Stimulated activated CD4-positive, alpha-beta T cell treated with anti-CD3 and anti-CD28 coated beads, Interleukin-1b, Interleukin-23, amount 100 ng/mL, for 1 hour (primary cell): ENCODE results near the gene CELF2.

ENCODE experiments used
- DNase-seq, 2 donors: peaks; one replicate each; pipeline ENCODE4 v3.0.0-alpha.2; 2020; ENCODE audit warnings: low read depth in 2 of 2

CELF2 gene

GRCh38 chr10:11223081-11223480, 205.4 kb downstream of the CELF2 start:
- DNase-seq, result no peak

DNA sequence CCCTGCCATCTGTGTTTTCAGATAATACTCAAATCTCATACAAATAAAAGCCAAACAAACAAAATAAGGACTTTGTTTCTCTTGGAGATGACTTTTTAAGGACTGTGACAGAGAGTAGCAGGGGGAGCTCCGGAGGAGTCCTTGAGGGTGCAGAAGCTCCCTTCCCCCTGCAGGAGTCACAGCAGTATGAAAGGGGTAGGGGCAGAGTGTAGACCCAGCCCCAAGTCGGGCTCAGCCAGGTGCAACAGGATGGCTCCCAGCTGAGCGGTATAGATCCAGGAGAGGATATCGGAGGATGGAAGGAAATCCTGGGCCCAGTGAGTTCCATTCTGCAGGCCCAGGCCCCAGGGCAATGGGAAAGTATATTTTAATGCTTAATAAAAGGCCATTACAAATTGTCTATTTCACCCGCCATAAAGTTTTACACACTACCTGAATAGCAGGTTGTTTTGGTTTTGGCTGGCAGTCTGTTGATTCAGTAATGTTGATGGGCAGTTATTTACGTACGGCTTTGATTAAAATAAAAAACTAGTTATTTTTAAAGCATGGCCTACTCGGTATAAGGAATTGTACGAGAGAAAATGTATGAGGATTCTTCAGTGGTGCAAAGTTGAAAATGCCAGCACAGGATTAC, 206.0 kb downstream of the CELF2 start:
- no peak for DNase-seq

DNA sequence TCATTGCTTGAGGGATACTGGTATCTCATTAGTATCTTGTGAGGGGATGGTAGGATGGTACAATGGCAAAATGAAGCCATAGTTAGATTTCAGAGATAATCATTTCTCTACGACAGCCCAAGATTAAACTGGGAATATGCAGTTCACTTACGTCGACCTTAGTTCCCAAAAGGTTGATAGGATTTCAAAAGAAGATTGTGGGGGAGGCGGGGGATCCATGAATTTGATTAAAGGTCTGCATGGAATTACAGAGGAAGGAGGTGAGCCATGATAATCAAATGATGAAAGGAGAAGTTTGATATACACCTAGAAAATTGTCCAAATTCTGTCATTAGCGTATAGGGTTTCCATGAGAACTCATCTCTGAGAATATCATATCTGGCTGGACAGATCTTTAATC, 206.6 kb downstream of the CELF2 start:
- DNase-seq, result no peak

GRCh38 chr10:11224792-11225416, 207.2 kb downstream of the CELF2 start:
- no peak for DNase-seq

DNA sequence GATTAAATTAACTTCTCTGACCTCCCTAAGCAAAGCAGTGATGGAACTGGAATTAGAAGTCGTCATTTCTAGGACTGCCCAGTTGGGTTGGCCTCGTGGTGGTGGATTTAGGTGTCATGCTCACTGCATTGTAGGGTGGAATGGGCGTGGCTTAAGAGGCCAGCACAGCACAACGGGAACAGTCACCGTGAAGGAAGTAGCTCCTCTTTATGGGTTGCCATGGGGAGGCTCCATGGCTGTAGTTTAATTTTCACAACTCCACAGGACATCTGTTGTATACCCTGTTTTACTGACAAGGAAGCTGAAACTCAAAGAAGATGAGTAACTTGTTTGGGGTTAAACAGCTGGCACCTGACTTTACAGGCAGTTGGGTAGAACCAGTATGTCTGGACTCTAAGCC, 208.3 kb downstream of the CELF2 start:
- DNase-seq, result peak in 1 of 2 donors; percentile 18

- no peak for DNase-seq
Measured at GRCh38 chr10:11227103-11227502, 209.4 kb downstream of the CELF2 start.

GRCh38 chr10:11229893-11230292, 212.2 kb downstream of the CELF2 start:
- no peak for DNase-seq

GRCh38 chr10:11230498-11231167, 213.0 kb downstream of the CELF2 start:
- no peak for DNase-seq

- DNase-seq, result no peak
Measured at GRCh38 chr10:11231285-11231684, 213.6 kb downstream of the CELF2 start.

DNA sequence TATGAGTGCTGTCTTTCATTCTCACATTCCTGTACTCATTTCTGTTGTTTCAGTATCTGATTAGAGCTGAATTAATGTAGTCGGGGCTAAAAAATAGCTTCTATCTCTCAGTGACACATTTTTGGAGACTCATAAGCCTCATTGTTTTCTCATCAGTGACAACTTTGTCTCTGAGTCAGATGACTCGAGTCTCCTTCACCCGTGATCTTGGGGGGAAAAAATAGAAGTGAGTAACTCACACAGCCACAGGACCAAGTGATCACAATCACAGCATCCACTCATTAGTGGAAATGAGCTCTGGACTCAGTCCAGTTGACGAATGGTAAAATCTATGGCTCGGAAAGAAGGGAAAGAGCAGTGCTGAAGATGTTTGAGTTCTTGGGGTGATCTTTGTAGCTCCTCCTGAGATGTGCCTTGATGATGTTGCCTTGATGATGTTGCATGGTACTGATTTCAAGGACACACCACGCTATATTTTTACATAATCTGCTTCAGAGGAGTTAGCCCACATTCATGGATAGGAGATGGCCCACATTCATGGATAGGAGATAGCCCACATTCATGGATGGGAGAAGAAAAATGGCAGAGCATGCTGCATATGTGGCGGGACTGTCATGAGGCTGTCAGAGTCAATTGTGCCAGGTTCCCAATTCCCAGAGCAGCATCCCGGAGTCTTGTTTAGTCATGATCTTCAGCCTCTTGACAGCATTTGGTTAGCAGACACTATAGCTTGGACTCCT, 214.7 kb downstream of the CELF2 start:
- no peak for DNase-seq

DNA sequence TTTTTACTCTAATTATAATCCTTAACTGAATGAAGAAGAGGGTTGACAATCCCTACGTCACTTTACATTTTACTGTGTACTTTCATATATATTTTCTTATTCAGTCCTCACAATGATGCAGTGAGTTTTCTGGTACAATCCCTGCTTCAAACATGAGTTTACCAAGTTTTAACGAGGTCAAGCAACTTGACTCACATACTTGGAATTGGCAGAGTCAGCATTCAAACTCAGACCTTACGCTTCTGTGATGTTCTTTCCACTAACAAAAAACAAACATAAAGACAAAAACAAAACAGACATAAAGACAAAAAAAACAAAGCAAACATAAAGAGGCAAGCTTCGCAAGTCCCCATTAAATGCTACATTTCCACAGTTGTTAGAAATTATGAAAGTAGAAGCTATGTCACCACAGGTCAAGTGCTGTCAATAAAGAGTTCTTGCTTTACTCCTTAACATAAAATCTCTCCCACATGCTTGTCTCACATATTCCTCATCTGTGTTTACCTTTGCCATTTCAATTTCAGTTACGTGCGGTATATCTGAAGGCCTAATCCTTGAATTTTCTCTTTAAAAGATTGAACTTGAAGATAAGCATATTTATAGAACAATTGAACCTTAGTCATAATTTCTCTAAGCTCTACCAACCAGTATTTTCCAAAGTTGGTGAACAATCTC, 217.3 kb downstream of the CELF2 start:
- no peak for DNase-seq

DNA sequence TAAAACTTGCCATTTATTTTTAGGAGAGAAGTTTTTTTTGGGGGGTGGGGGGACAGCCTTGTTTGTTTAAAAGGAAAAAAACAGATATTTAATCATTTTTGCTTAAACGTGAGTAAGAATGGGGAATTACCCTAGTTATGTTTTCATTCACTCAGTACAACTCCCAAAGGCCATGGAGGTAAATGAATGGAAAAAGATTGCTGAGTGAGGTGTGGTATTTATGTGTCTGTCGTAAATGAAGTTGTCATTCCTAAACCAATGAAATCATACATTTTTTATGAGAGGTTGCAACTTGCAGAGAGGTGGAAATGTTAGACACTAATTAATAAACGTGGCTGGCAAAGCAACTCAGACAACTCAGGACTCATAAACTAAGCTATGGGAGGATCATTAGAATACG, 218.1 kb downstream of the CELF2 start:
- no peak for DNase-seq

- DNase-seq, result no peak
Measured at GRCh38 chr10:11236234-11236633, 218.6 kb downstream of the CELF2 start.

DNA sequence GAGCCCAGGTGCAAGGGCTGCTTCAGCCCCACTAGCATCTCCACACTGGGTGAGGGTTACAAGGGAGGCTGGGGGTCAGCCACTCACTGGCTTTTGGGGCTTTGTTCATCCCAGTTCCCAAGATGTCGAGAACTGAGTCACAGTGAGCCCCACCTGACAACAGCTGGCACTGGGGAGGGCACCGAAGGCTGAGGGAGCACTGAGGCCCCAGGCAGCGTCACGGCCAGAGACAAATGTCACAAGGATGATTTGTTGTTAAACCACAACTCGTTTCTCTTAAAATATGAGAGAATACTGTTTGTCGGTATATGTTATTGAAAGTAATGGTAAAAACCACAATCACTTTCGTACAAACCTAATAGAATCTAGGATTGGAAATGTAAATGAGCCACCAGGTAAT, 219.9 kb downstream of the CELF2 start:
- no peak for DNase-seq

GRCh38 chr10:11238893-11239292, 221.2 kb downstream of the CELF2 start:
- no peak for DNase-seq

GRCh38 chr10:11240641-11241040, 223.0 kb downstream of the CELF2 start:
- DNase-seq, result no peak

DNA sequence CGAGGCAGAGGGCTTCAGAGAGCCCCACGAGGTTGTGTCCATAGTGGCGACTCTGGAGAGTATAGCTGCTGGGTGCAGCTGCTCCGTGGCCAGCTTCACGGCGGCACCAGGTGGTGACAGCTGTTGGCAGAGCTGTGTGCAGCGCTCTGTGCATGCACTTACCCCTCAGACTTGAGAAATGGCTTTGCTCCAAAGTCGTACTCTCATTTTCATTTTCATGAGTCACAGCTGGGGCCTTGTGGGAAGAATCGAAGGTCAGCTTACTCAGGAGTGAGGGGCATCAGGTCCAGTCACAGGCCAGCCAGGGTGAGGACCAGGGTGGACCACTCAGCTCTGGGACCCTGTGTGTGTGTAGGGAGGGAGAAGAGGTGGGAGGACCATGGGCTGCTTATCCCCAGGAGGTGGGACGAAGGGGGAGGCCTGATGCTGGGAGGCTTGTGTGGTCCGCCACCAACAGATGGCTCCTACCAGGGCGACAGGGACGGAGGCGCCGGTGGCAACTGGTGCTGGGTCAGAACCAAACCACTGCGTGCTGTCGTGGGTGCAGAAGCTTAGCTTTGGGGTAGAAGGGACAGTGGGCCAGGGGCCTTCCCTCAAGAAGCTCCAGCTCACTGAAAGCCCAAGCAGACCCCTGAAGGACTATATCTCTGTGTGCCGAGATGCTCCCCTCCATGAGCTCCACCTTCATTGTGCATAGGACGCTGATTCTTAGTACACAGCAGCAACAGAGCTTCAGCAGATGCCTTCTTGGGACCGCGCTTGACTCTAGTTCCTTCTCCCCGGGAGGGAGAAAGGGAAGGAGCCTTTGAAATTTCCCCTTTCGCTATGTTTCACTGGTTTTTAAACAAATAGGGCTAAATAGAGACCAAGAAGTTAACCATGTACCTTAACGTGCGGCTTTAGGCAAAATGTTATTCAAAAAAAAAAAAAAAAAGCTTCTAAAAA, 225.0 kb downstream of the CELF2 start:
- DNase-seq, result no peak

DNA sequence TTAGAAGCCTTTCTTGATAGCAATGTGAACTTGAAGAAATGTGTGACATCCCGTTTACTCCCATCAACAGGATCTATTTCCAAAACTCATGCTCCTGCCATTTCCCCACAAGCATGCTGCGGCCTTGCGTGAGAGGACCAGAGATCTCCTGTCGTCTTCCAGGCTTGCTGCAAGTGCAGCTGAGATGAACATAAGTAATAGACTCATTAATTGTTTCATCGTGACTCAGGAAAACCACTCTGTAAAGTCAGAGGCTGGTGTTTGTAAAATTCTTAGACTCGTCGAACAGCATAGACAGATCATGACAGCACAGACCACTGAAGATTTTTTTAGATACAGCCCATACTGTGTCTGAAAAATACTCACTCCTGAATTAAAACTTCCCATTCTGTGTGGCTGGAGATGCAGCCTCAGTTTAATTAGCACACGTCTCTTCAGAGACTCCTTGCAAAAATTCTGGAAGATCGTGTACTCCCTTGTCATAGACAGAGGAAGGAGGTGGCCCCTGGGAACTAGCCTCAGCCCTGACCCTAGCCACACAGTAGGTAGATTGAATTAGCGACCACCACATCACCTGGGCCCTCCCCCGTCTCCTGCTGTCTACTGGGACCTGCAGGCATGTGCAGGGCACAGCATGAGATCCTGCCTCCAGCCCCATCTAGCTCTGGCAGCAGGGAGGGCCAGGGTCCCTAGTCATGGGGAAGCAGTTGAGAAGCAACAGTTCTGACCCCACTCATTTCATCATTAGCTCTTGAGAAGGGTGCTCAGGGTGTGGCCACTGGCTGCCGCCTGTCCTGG, 226.0 kb downstream of the CELF2 start:
- DNase-seq, result no peak

GRCh38 chr10:11245095-11245479, 227.4 kb downstream of the CELF2 start:
- no peak for DNase-seq

DNA sequence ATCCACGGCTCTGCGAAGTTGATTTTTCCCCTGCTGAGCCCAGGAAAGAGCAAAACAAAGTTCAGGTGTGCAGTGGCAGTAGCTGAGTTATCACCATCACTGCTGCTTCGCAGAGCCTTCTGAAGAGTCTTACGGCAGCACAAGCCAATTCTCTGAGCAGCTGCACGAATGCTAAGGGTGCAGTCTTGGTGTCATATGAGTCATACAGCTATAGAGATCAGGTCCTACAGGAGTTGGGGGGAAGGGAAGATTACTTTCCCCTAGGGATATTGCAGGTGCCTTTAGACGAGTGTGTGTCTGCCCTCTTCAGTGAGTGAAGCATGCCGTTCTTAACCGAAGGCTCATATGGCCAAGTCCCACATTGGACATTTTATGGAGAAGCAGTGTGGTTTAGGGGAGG, 227.8 kb downstream of the CELF2 start:
- no peak for DNase-seq
